Measurements from ENCODE around the gene RABEP1. TPM values are rescaled to one million over a fixed set of nuclear protein-coding genes. Genes with fewer than 3 reads are reported as not detected.
A peak's percentile ranks its signal among the peaks of the same experiment; 100 is the strongest.
"Not testable (repeated sequence)": the region's sequence is repeated elsewhere in the genome, so short reads cannot be mapped to it uniquely, and the experiment has no call there.

Gene RABEP1
- total RNA-seq, 2 donors from 2014 or later = 43.1 to 50.5 TPM

GRCh38 chr17:5413682-5414081 is 131.6 kb downstream of the RABEP1 start:
- no peak for DNase-seq
- ATAC-seq = peak in 1 of 2 donors; percentile 85
- intact Hi-C loops (cut with DNase I) = no loop called here

GRCh38 chr17:5416901-5417300 is 134.8 kb downstream of the RABEP1 start:
- DNase-seq (no peak), ATAC-seq (no peak)
- intact Hi-C loops (cut with DNase I) = no loop called here

- no peak for DNase-seq
- intact Hi-C loops (cut with DNase I) = no loop called here
- peak; percentile 5 to 17 for ATAC-seq
These were observed 136.8 kb downstream of the RABEP1 start for GRCh38 chr17:5418858-5419355.

GRCh38 chr17:5419356-5419958 is 137.4 kb downstream of the RABEP1 start, which contains the start of gene NUP88:
Gene NUP88, minus strand, starts transcription at chr17:5419662. Its CDS starts 12 bp downstream, at chr17:5419650.
- ATAC-seq = peak; percentile 99
- intact Hi-C loops (cut with DNase I) = no loop called here
- DNase-seq = peak; percentile 98

- peak; percentile 88 to 93 for ATAC-seq
- intact Hi-C loops (cut with DNase I) = no loop called here
- peak; percentile 91 for DNase-seq
These were observed 138.0 kb downstream of the RABEP1 start, which contains the start of gene RPAIN for GRCh38 chr17:5419959-5420653. Gene RPAIN, plus strand, starts transcription at chr17:5420182. Its CDS starts 29 bp downstream, at chr17:5420211.

GRCh38 chr17:5422505-5422904 is 140.4 kb downstream of the RABEP1 start:
- DNase-seq (no peak), ATAC-seq (no peak)
- intact Hi-C loops (cut with DNase I) = no loop called here

GRCh38 chr17:5424909-5425308 is 142.8 kb downstream of the RABEP1 start:
- no peak for ATAC-seq
- no peak for DNase-seq
- intact Hi-C loops (cut with DNase I) = no loop called here

- DNase-seq (no peak), ATAC-seq (no peak)
- intact Hi-C loops (cut with DNase I) = no loop called here
These were observed 143.7 kb downstream of the RABEP1 start for GRCh38 chr17:5425826-5426225.

GRCh38 chr17:5429191-5429887 is 147.3 kb downstream of the RABEP1 start:
- DNase-seq = no peak
- no peak for ATAC-seq
- intact Hi-C loops (cut with DNase I) = no loop called here

GRCh38 chr17:5430413-5430999 is 148.4 kb downstream of the RABEP1 start:
- intact Hi-C loops (cut with DNase I) = no loop called here
- ATAC-seq (no peak), DNase-seq (no peak)

- intact Hi-C loops (cut with DNase I); ATAC-seq; DNase-seq: not testable (repeated sequence)
These were observed 149.2 kb downstream of the RABEP1 start for GRCh38 chr17:5431234-5431633.

- no peak for DNase-seq
- ATAC-seq = no peak
- intact Hi-C loops (cut with DNase I) = no loop called here
These were observed 150.0 kb downstream of the RABEP1 start for GRCh38 chr17:5431949-5432556.

GRCh38 chr17:5434984-5435383 is 152.9 kb downstream of the RABEP1 start:
- intact Hi-C loops (cut with DNase I) = no loop called here
- DNase-seq (no peak), ATAC-seq (no peak)

Other genes starting within 250 kb of the RABEP1 start
- under 1 TPM in 1 of 2 donors, not detected in 1; 0.10 TPM for gene SLC52A1, start 246.9 kb upstream of the RABEP1 start, total RNA-seq
- 10 to 100 TPM in 1 of 2 donors, 1 to 10 TPM in 1; 8.6 to 12.5 TPM for gene ZFP3, start 203.8 kb upstream of the RABEP1 start, total RNA-seq
- 1 to 10 TPM; 5.1 to 5.7 TPM for gene ZNF232, start 170.4 kb upstream of the RABEP1 start, total RNA-seq
- under 1 TPM; 0.06 to 0.16 TPM for gene USP6, start 166.3 kb upstream of the RABEP1 start, total RNA-seq
- 1 to 10 TPM; 5.7 to 6.9 TPM for gene ZNF594, start 90.4 kb upstream of the RABEP1 start, total RNA-seq
- 1 to 10 TPM; 3.1 TPM for gene SCIMP, start 47.4 kb upstream of the RABEP1 start, total RNA-seq
- gene NUP88, start 137.4 kb downstream of the RABEP1 start, total RNA-seq = 10 to 100 TPM; 28.0 to 37.2 TPM
- gene RPAIN, start 137.9 kb downstream of the RABEP1 start, total RNA-seq = 10 to 100 TPM; 26.3 to 29.6 TPM
- gene C1QBP, start 156.9 kb downstream of the RABEP1 start, total RNA-seq = 100 to 1,000 TPM in 1 of 2 donors, 10 to 100 TPM in 1; 86.3 to 111 TPM
- gene DHX33, start 186.7 kb downstream of the RABEP1 start, total RNA-seq = 1 to 10 TPM; 5.2 to 9.3 TPM
- 10 to 100 TPM; 32.9 to 40.5 TPM for gene DERL2, start 203.9 kb downstream of the RABEP1 start, total RNA-seq
- gene MIS12, start 204.3 kb downstream of the RABEP1 start, total RNA-seq = 10 to 100 TPM; 11.0 to 12.1 TPM